ENCODE data around the gene ETV1. TPM values are rescaled to one million over a fixed set of nuclear protein-coding genes. Genes with fewer than 3 reads are reported as not detected.

Gene ETV1
- total RNA-seq, 1 donor: 75.7 TPM

- H3K4me3 ChIP-seq (ENCODE audit: low read depth, low read length): no peak overlapping the region
- TF ChIP-seq CTCF (IDR thresholded peaks at IDR 0.05; ENCODE audit: insufficient read depth, low read length): no peak
- DNase-seq (ENCODE audit: low read depth): peak; percentile 85
Measured at GRCh38 chr7:13880789-13881188, 108.7 kb downstream of the ETV1 start.

GRCh38 chr7:13879994-13880686 lies 109.3 kb downstream of the ETV1 start:
- DNase-seq (ENCODE audit: low read depth): peak; percentile 68
- H3K4me3 ChIP-seq (ENCODE audit: low read depth, low read length): no peak overlapping the region
- TF ChIP-seq CTCF (IDR thresholded peaks at IDR 0.05; ENCODE audit: insufficient read depth, low read length): peak; percentile 8

DNA sequence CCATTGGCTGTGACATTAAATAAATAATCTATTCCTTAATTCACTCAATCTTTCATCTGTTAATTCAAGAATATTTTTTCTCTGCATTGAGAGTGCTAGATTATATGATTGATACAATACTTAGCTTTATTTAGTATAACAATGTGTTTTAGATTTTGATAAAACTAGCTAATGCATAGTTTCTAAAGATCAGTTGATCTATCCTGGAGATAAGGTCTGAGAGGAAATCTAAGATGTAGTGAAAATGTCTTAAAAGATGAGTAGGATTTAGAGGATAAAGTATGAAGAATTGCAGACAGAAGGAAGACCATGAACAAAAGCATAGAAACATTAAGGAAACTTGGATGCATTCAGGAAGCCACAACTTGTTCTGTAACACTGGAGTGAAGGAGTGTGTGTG lies 110.3 kb downstream of the ETV1 start:
- TF ChIP-seq CTCF (IDR thresholded peaks at IDR 0.05; ENCODE audit: insufficient read depth, low read length): no peak
- DNase-seq (ENCODE audit: low read depth): no peak
- no peak overlapping the region for H3K4me3 ChIP-seq (ENCODE audit: low read depth, low read length)

GRCh38 chr7:13878154-13878553 lies 111.3 kb downstream of the ETV1 start:
- H3K4me3 ChIP-seq (ENCODE audit: low read depth, low read length): no peak overlapping the region
- no peak for TF ChIP-seq CTCF (IDR thresholded peaks at IDR 0.05; ENCODE audit: insufficient read depth, low read length)
- no peak for DNase-seq (ENCODE audit: low read depth)

DNA sequence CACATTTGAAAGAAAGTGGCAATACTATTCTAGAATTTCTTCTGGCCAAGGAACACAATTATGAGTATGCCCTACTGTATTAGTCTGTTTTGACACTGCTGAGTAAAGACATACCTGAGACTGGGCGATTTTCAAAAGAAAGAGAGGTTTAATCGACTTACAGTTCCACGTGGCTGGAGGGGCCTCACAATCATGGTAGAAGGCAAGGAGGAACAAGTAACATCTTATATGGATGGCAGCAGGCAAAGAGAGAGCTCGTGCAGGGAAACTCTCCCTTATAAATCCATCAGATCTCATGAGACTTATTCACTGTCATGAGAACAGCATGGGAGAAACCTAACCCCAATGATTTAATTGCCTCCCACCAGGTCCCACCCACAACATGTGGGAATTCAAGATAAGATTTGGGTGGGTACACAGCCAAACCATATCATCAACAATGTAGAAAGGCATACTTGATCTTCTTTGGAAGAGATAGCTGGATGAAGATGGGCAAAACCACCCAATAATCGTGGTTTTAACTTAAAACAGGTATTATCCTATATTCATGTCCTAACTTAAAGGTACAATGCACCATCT lies 113.9 kb downstream of the ETV1 start:
- H3K4me3 ChIP-seq (ENCODE audit: low read depth, low read length): no peak overlapping the region
- no peak for TF ChIP-seq CTCF (IDR thresholded peaks at IDR 0.05; ENCODE audit: insufficient read depth, low read length)

DNA sequence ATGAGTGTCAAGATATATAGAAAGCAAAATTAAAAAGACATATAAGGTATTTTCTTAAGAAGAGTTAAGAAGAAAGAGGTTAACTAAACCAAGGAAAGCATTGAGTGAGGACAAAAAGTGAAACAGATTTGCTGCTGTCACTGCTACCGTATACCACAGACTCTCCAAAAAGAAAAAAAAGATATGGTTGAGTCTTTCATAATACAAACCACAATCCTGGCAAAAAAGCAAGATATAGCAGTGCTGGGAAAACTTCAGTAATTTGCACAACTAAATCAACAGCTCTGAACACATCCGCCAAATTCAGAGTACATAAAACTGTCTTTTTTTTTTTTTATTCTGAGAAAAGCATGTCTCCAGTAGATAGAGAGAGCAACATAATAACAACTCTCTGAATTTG lies 114.7 kb downstream of the ETV1 start:
- H3K4me3 ChIP-seq (ENCODE audit: low read depth, low read length): no peak overlapping the region
- TF ChIP-seq CTCF (IDR thresholded peaks at IDR 0.05; ENCODE audit: insufficient read depth, low read length): no peak
- peak; percentile 84 for DNase-seq (ENCODE audit: low read depth)

More for the DNA sequence above, 113.9 kb downstream of the ETV1 start:
- DNase-seq (ENCODE audit: low read depth): no peak
